ENCODE data around the gene STIP1. TPM values are rescaled to one million over a fixed set of nuclear protein-coding genes. Genes with fewer than 3 reads are reported as not detected.
A peak's percentile ranks its signal among the peaks of the same experiment; 100 is the strongest.

STIP1 gene
- total RNA-seq, 1 experiment from 2014 or later: 557 TPM

DNA sequence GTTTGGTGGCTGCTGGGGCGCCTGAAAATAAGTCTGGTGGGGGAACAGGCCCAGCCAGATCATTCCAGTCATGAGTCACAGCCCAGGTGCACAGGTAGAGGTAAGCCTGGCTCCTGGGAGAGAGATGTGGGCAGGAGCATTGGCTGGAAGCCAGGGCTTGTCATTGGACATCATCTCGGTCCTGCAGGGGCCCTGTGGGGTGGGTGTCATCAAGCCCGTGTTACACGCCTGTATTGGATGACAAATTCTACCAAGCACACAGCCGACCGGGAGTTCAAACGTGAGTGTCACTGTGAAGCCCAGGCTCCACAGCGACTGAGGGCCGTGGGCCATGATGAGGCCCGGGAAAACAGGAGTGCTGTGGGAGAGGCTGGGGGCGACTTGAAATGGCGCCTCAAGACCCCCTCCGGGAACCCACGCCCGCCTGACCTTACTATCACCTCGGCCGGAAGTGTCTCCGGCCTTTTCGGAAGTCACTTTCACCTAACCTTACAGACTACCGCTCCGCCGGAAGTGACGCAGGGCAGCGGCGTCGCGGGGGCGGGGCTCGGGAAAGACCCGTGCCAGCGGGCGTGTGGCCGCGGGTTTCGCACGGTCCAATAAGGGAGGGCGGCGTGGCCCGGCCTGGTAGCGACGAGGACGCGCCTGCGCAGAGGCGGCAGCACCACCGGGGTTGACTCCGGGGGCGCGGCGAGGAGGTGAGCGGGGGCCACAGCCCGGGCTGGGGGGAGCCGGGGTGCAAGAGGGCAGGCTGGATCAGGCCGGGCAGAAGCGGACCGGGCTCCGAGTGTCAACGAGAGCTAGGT lies 54.7 kb downstream of the STIP1 start, which contains the start of gene FKBP2:
Gene FKBP2, plus strand, starts transcription at position 661 of the 806 bp plus-strand sequence. CDS start 1,293 bp downstream, outside the sequence.
- H3K4me1 ChIP-seq (ENCODE audit: insufficient read depth, low read length): peaks cover 71% of the 10 kb centered on the region
- H3K9me3 ChIP-seq (ENCODE audit: low read length): no peaks in the 10 kb centered on the region
- intact Hi-C loops (cut with micrococcal nuclease): loop anchor here (2.0 kb wide), 1 partner anchor 64 kb away; the partner anchor contains the start of gene ESRRA
- H2AFZ ChIP-seq (ENCODE audit: low read length): peak within 1 kb of the TSS; percentile 79
- H3K27me3 ChIP-seq (ENCODE audit: low read length): no peaks in the 10 kb centered on the region
- ATAC-seq: peak; percentile 23
- ChIA-PET POLR2A (ENCODE audit: unreplicated experiment) (interaction anchor here (0.6 to 1.0 kb wide), 5 partner anchors 10 to 505 kb away, joined by 3 to 9 read pairs (median 4); partner anchors contain the start of gene PRDX5), CTCF (interaction anchor here (0.7 to 1.1 kb wide), 4 partner anchors 12 to 60 kb away, joined by 3 to 5 read pairs (median 4); partner anchors contain the start of gene CATSPERZ)
- TSS peak; percentile 57 for BruUV-seq (replicated peaks)
- H3K4me3 ChIP-seq (ENCODE audit: low read length): peak within 1 kb of the TSS; percentile 87
- peak within 1 kb of the TSS; percentile 98 for H3K27ac ChIP-seq (ENCODE audit: low read length)
- TF ChIP-seq EZH2 (IDR thresholded peaks at IDR 0.05; ENCODE audit: low read length, unreplicated experiment): no peak
- no peak; the same call in 1 of the 2 replicates for TF ChIP-seq EZH2phosphoT487 (IDR thresholded peaks at IDR 0.05; ENCODE audit: borderline replicate concordance, low read length)
- TF ChIP-seq CTCF (conservative IDR thresholded peaks at IDR 0.05; ENCODE audit: low read depth, low read length): no peak
- H3F3A ChIP-seq (ENCODE audit: low read length, unreplicated experiment): peaks cover 16% of the 10 kb centered on the region
- peak within 1 kb of the TSS; percentile 89 for H3K9ac ChIP-seq (ENCODE audit: low read length)
- H3K9me2 ChIP-seq (replicated peaks; ENCODE audit: low read length): no peaks in the 10 kb centered on the region
- peak within 1 kb of the TSS; percentile 94 for H3K4me2 ChIP-seq (ENCODE audit: low read length)
- H4K20me1 ChIP-seq (ENCODE audit: low read length): peaks cover 8% of the 10 kb centered on the region; the same call in 1 of the 2 replicates
- H3K36me3 ChIP-seq (ENCODE audit: low read depth, low read length): peaks cover 14% of the 10 kb centered on the region; the same call in 1 of the 2 replicates
- DNase-seq: peak; percentile 99
- H3K79me2 ChIP-seq (ENCODE audit: low read length): peaks cover 43% of the 10 kb centered on the region

DNA sequence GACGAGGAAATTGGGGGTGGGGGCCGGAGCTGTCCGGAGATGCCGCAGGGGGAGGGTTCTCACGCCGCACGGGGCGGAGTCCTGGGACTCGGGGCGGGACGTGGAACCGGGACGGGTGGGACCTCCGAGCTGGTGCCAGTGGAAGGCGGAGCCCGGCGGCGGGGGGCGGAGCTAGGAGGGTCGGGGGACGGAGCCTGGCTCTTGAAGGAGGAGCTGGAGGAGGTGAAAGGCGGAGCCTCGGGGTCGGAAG lies 55.2 kb downstream of the STIP1 start:
- H3K4me2 ChIP-seq (ENCODE audit: low read length): peak overlapping the region; percentile 94
- POLR2A ChIA-PET (ENCODE audit: unreplicated experiment): interaction anchor here (0.6 to 1.0 kb wide), 6 partner anchors 26 to 506 kb away, joined by 3 to 9 read pairs (median 4); partner anchors contain the start of gene PRDX5
- intact Hi-C loops (cut with micrococcal nuclease): loop anchor here (2.0 kb wide), 1 partner anchor 64 kb away; the partner anchor contains the start of gene ESRRA

More for the DNA sequence above, 55.2 kb downstream of the STIP1 start:
- Histone ChIP-seq H4K20me1 (ENCODE audit: low read length) (peaks cover 8% of the 10 kb centered on the region; the same call in 1 of the 2 replicates), H3K9me3 (ENCODE audit: low read length) (no peaks in the 10 kb centered on the region), H3F3A (ENCODE audit: low read length, unreplicated experiment) (peaks cover 16% of the 10 kb centered on the region), H3K4me3 (ENCODE audit: low read length) (peak overlapping the region; percentile 87), H3K79me2 (ENCODE audit: low read length) (peaks cover 46% of the 10 kb centered on the region), H3K27me3 (ENCODE audit: low read length) (no peaks in the 10 kb centered on the region), H3K9me2 (replicated peaks; ENCODE audit: low read length) (no peaks in the 10 kb centered on the region), H3K4me1 (ENCODE audit: insufficient read depth, low read length) (peaks cover 66% of the 10 kb centered on the region), H3K9ac (ENCODE audit: low read length) (peak overlapping the region; percentile 88), H3K36me3 (ENCODE audit: low read depth, low read length) (peaks cover 14% of the 10 kb centered on the region; the same call in 1 of the 2 replicates), H2AFZ (ENCODE audit: low read length) (peak overlapping the region; percentile 79), H3K27ac (ENCODE audit: low read length) (peak overlapping the region; percentile 98)
- TF ChIP-seq EZH2phosphoT487 (IDR thresholded peaks at IDR 0.05; ENCODE audit: borderline replicate concordance, low read length) (no peak), EZH2 (IDR thresholded peaks at IDR 0.05; ENCODE audit: low read length, unreplicated experiment) (no peak), CTCF (conservative IDR thresholded peaks at IDR 0.05; ENCODE audit: low read depth, low read length) (no peak)
- CTCF ChIA-PET: interaction anchor here (0.6 to 1.1 kb wide), 5 partner anchors 11 to 573 kb away, joined by 3 to 7 read pairs (median 4); partner anchors contain the start of gene CATSPERZ
- BruUV-seq (replicated peaks): no TSS peak
- DNase-seq (peak; percentile 100), ATAC-seq (peak; percentile 61)
